GM18502 (cell line): Measurements from ENCODE around the gene TFG.
A peak's percentile ranks its signal among the peaks of the same experiment; 100 is the strongest.
"Not testable (repeated sequence)": the region's sequence is repeated elsewhere in the genome, so short reads cannot be mapped to it uniquely, and the experiment has no call there.

Source experiments
- ATAC-seq: cut with Tn5 transposase; IDR thresholded peaks from one replicate; pipeline ENCODE4 v1.9.1; 2021; ENCODE audit warnings: mild to moderate bottlenecking; ENCODE audit not compliant: unreplicated experiment, poor library complexity

Gene TFG

GRCh38 chr3:100708989-100709841, at the start of gene TFG:
Gene TFG (plus strand): TSS chr3:100709494. CDS start chr3:100713686, 4,192 bp downstream.
- ATAC-seq: peak; percentile 92

GRCh38 chr3:100661294-100661693, 48.0 kb upstream of the TFG start:
- ATAC-seq: not testable (repeated sequence)

- no peak for ATAC-seq
Observed at GRCh38 chr3:100662113-100662823, 47.0 kb upstream of the TFG start.

- no peak for ATAC-seq
Observed at GRCh38 chr3:100665230-100665629, 44.1 kb upstream of the TFG start.

- not testable (repeated sequence) for ATAC-seq
Observed at GRCh38 chr3:100666699-100667098, 42.6 kb upstream of the TFG start.

GRCh38 chr3:100667316-100667715, 42.0 kb upstream of the TFG start:
- ATAC-seq: not testable (repeated sequence)

GRCh38 chr3:100670995-100671394, 38.3 kb upstream of the TFG start:
- not testable (repeated sequence) for ATAC-seq

GRCh38 chr3:100681496-100681895, 27.8 kb upstream of the TFG start:
- ATAC-seq: no peak

GRCh38 chr3:100682056-100682853, 27.0 kb upstream of the TFG start:
- ATAC-seq: no peak

GRCh38 chr3:100682854-100683760, 26.2 kb upstream of the TFG start:
- no peak for ATAC-seq

GRCh38 chr3:100693225-100693624, 16.1 kb upstream of the TFG start:
- ATAC-seq: no peak

GRCh38 chr3:100695696-100696095, 13.6 kb upstream of the TFG start:
- no peak for ATAC-seq

GRCh38 chr3:100696161-100696560, 13.1 kb upstream of the TFG start:
- ATAC-seq: no peak

GRCh38 chr3:100697172-100697571, 12.1 kb upstream of the TFG start:
- no peak for ATAC-seq

- ATAC-seq: no peak
Observed at GRCh38 chr3:100697723-100698285, 11.5 kb upstream of the TFG start.

GRCh38 chr3:100698736-100699135, 10.6 kb upstream of the TFG start:
- no peak for ATAC-seq

GRCh38 chr3:100700708-100701107, 8.6 kb upstream of the TFG start:
- no peak for ATAC-seq

GRCh38 chr3:100702082-100702979, 7.0 kb upstream of the TFG start:
- ATAC-seq: no peak
